ENCODE data around the gene TPCN1. TPM values are rescaled to one million over a fixed set of nuclear protein-coding genes. Genes with fewer than 3 reads are reported as not detected.

The TPCN1 gene
- total and polyA plus RNA-seq, 2 experiments from 2014 or later, result 14.4 to 16.2 TPM

GRCh38 chr12:113228394-113229028 lies 7.2 kb downstream of the TPCN1 start (continued):
- no peak for TF ChIP-seq ZNF462 (CRISPR knock-in tag; IDR thresholded peaks at IDR 0.05)

GRCh38 chr12:113230315-113231234 lies 9.3 kb downstream of the TPCN1 start:
- Mint-ChIP-seq H3K27ac (peak overlapping the region; percentile 70; the same call in 1 of the 2 replicates), H3K4me3 (no peak overlapping the region), H3K27me3 (ENCODE audit: insufficient read depth, low read depth, poor library complexity) (peaks cover 6% of the 10 kb centered on the region), H3K4me1 (peaks cover 33% of the 10 kb centered on the region), H3K9me3 (no peaks in the 10 kb centered on the region; the same call in 2 of the 3 replicates), H3K36me3 (ENCODE audit: low read depth) (peaks cover 45% of the 10 kb centered on the region)
- no peak overlapping the region for H3K4me3 ChIP-seq
- no peaks in the 10 kb centered on the region for H3K9me2 ChIP-seq (ENCODE audit: insufficient read depth)
- H3K27ac ChIP-seq (ENCODE audit: low read depth), result no peak overlapping the region
- H3K79me2 ChIP-seq (replicated peaks; ENCODE audit: insufficient read depth), result no peaks in the 10 kb centered on the region
- H3K4me1 ChIP-seq (ENCODE audit: insufficient read depth), result peaks cover 15% of the 10 kb centered on the region
- peaks cover 9% of the 10 kb centered on the region; the same call in 1 of the 2 replicates for H3K36me3 ChIP-seq (ENCODE audit: insufficient read depth)
- no peaks in the 10 kb centered on the region for H3K27me3 ChIP-seq (ENCODE audit: insufficient read depth)
- DNase-seq (ENCODE audit: low spot score) (no peak), ATAC-seq (no peak)
- H3K4me2 ChIP-seq, result no peak overlapping the region
- H2AFZ ChIP-seq, result no peak overlapping the region
- no peaks in the 10 kb centered on the region for H3F3A ChIP-seq (replicated peaks; ENCODE audit: low read depth)
- no peaks in the 10 kb centered on the region for H4K20me1 ChIP-seq (replicated peaks; ENCODE audit: insufficient read depth)
- TF ChIP-seq ETS1 (IDR thresholded peaks at IDR 0.05), result no peak
- TF ChIP-seq ZNF331 (CRISPR knock-in tag; IDR thresholded peaks at IDR 0.05; ENCODE audit: low read depth), result no peak
- no peak for TF ChIP-seq ZNF462 (CRISPR knock-in tag; IDR thresholded peaks at IDR 0.05)
